Measurements from ENCODE around the gene MYO1D. TPM values are rescaled to one million over a fixed set of nuclear protein-coding genes. Genes with fewer than 3 reads are reported as not detected.
A peak's percentile ranks its signal among the peaks of the same experiment; 100 is the strongest.

The MYO1D gene
- total RNA-seq, 2 experiments from 2014 or later, result 8.4 to 12.2 TPM

GRCh38 chr17:32445497-32445896 lies 431.4 kb downstream of the MYO1D start:
- Mint-ChIP-seq H3K9me3 (ENCODE audit: low read depth) (no peaks in the 10 kb centered on the region), H3K4me1 (peaks cover 46% of the 10 kb centered on the region), H3K36me3 (peaks cover 25% of the 10 kb centered on the region), H3K27me3 (peaks cover 15% of the 10 kb centered on the region), H3K27ac (peak overlapping the region; percentile 90), H3K4me3 (peak overlapping the region; percentile 82)
- no peak for DNase-seq
- no peak for ATAC-seq
- CTCF ChIA-PET, result interaction anchor here (1.8 to 8.0 kb wide), 3 partner anchors 10 to 22 kb away, joined by 4 to 67 read pairs (median 9); no protein-coding TSS in a partner anchor

- CTCF ChIA-PET, result interaction anchor here (0.8 to 8.0 kb wide), 13 partner anchors 9 to 431 kb away, joined by 3 to 67 read pairs (median 6); no protein-coding TSS in a partner anchor
- peak; percentile 14 for ATAC-seq
- Mint-ChIP-seq H3K4me3 (peak overlapping the region; percentile 82), H3K36me3 (peaks cover 24% of the 10 kb centered on the region), H3K9me3 (ENCODE audit: low read depth) (no peaks in the 10 kb centered on the region), H3K27ac (peak overlapping the region; percentile 90), H3K4me1 (peaks cover 45% of the 10 kb centered on the region), H3K27me3 (peaks cover 15% of the 10 kb centered on the region)
- peak; percentile 59 for DNase-seq
Measured at GRCh38 chr17:32445074-32445415, 431.9 kb downstream of the MYO1D start.

GRCh38 chr17:32444301-32445073 lies 432.4 kb downstream of the MYO1D start, which contains the start of gene PSMD11:
Gene PSMD11, plus strand, starts transcription at chr17:32444510. Its CDS starts 14 bp downstream, at chr17:32444524.
- Mint-ChIP-seq H3K4me3 (peak within 1 kb of the TSS; percentile 82), H3K4me1 (peaks cover 40% of the 10 kb centered on the region), H3K27me3 (peaks cover 15% of the 10 kb centered on the region), H3K27ac (peak within 1 kb of the TSS; percentile 90), H3K36me3 (peaks cover 20% of the 10 kb centered on the region), H3K9me3 (ENCODE audit: low read depth) (no peaks in the 10 kb centered on the region)
- CTCF ChIA-PET, result interaction anchor here (0.6 to 8.0 kb wide), 41 partner anchors 9 to 433 kb away, joined by 3 to 67 read pairs (median 4); partner anchors contain the start of genes C17orf75 and MYO1D
- DNase-seq, result peak; percentile 99
- ATAC-seq, result peak; percentile 96

GRCh38 chr17:32443827-32444300 lies 433.1 kb downstream of the MYO1D start:
- Mint-ChIP-seq H3K27me3 (peaks cover 15% of the 10 kb centered on the region), H3K9me3 (ENCODE audit: low read depth) (no peaks in the 10 kb centered on the region), H3K36me3 (peaks cover 16% of the 10 kb centered on the region), H3K27ac (no peak overlapping the region), H3K4me3 (peak overlapping the region; percentile 82), H3K4me1 (peaks cover 38% of the 10 kb centered on the region)
- CTCF ChIA-PET, result interaction anchor here (0.6 to 8.0 kb wide), 39 partner anchors 9 to 433 kb away, joined by 3 to 67 read pairs (median 4); partner anchors contain the start of genes C17orf75 and MYO1D
- ATAC-seq, result no peak
- DNase-seq, result no peak

Other genes starting within 250 kb of the MYO1D start
- 1 to 10 TPM in 1 of 2 experiments, under 1 TPM in 1; 0.35 to 1.2 TPM for gene TMEM98, start 51.0 kb upstream of the MYO1D start, total RNA-seq
- not detected for gene SPACA3, start 114.7 kb upstream of the MYO1D start, total RNA-seq